Rectal smooth muscle tissue (tissue), 1 donor: Measurements from ENCODE around the gene HELQ.

Experiments
- H3K27ac ChIP-seq: one replicate; pipeline ENCODE4 v1.7.0; 2013; ENCODE audit warnings: low read depth, low read length, inconsistent platforms
- H3K27me3 ChIP-seq: one replicate; pipeline ENCODE4 v1.7.0; 2013; ENCODE audit warnings: low read length; ENCODE audit not compliant: control insufficient read depth, insufficient read depth
- H3K36me3 ChIP-seq: one replicate; pipeline ENCODE4 v1.7.0; 2013; ENCODE audit warnings: low read length; ENCODE audit not compliant: control insufficient read depth, insufficient read depth
- H3K4me1 ChIP-seq: one replicate; pipeline ENCODE4 v1.7.0; 2013; ENCODE audit warnings: low read length; ENCODE audit not compliant: control insufficient read depth, insufficient read depth
- H3K4me3 ChIP-seq: one replicate; pipeline ENCODE4 v1.7.0; 2013; ENCODE audit warnings: low read length
- H3K9ac ChIP-seq: one replicate; pipeline ENCODE4 v1.7.0; 2013; ENCODE audit warnings: low read length

Gene HELQ

GRCh38 chr4:83484500-83485461 is 29.2 kb upstream of the HELQ start, which contains the start of gene ABRAXAS1:
TSS of gene ABRAXAS1 (minus strand) at chr4:83485100. CDS start at chr4:83485072, 28 bp downstream.
- H3K36me3 ChIP-seq = no peaks in the 10 kb centered on the region
- no peaks in the 10 kb centered on the region for H3K27me3 ChIP-seq
- peak within 1 kb of the TSS; percentile 73 for H3K9ac ChIP-seq
- peaks cover 7% of the 10 kb centered on the region for H3K4me1 ChIP-seq
- H3K27ac ChIP-seq = peak within 1 kb of the TSS; percentile 93
- peak within 1 kb of the TSS; percentile 84 for H3K4me3 ChIP-seq

- Histone ChIP-seq H3K36me3 (no peaks in the 10 kb centered on the region), H3K27me3 (no peaks in the 10 kb centered on the region), H3K4me3 (no peak overlapping the region), H3K4me1 (no peaks in the 10 kb centered on the region), H3K9ac (no peak overlapping the region), H3K27ac (no peak overlapping the region)
Observed at GRCh38 chr4:83473966-83474365, 18.3 kb upstream of the HELQ start.

GRCh38 chr4:83473423-83473822 is 17.8 kb upstream of the HELQ start:
- Histone ChIP-seq H3K36me3 (no peaks in the 10 kb centered on the region), H3K27me3 (no peaks in the 10 kb centered on the region)

GRCh38 chr4:83456184-83456501 is 520 bp upstream of the HELQ start:
- H3K27ac ChIP-seq = peak overlapping the region; percentile 98
- peak overlapping the region; percentile 97 for H3K9ac ChIP-seq
- H3K4me3 ChIP-seq = peak overlapping the region; percentile 96
- peaks cover 2% of the 10 kb centered on the region for H3K36me3 ChIP-seq
- H3K4me1 ChIP-seq = peaks cover 4% of the 10 kb centered on the region
- no peaks in the 10 kb centered on the region for H3K27me3 ChIP-seq

More at GRCh38 chr4:83473423-83473822, 17.8 kb upstream of the HELQ start:
- Histone ChIP-seq H3K4me3 (no peak overlapping the region), H3K27ac (no peak overlapping the region), H3K9ac (no peak overlapping the region), H3K4me1 (no peaks in the 10 kb centered on the region)

GRCh38 chr4:83454686-83455085 is 937 bp downstream of the HELQ start:
- Histone ChIP-seq H3K27ac (peak overlapping the region; percentile 98), H3K4me1 (peaks cover 4% of the 10 kb centered on the region), H3K27me3 (no peaks in the 10 kb centered on the region), H3K36me3 (no peaks in the 10 kb centered on the region), H3K9ac (no peak overlapping the region), H3K4me3 (peak overlapping the region; percentile 96)

GRCh38 chr4:83449009-83449408 is 6.6 kb downstream of the HELQ start:
- H3K9ac ChIP-seq = no peak overlapping the region
- H3K4me3 ChIP-seq = no peak overlapping the region
- H3K36me3 ChIP-seq = no peaks in the 10 kb centered on the region
- H3K27ac ChIP-seq = no peak overlapping the region
- peaks cover 1% of the 10 kb centered on the region for H3K4me1 ChIP-seq
- H3K27me3 ChIP-seq = no peaks in the 10 kb centered on the region

- Histone ChIP-seq H3K27ac (no peak overlapping the region), H3K9ac (no peak overlapping the region), H3K36me3 (peaks cover 2% of the 10 kb centered on the region), H3K27me3 (no peaks in the 10 kb centered on the region), H3K4me3 (no peak overlapping the region), H3K4me1 (no peaks in the 10 kb centered on the region)
Observed at GRCh38 chr4:83440899-83441298, 14.7 kb downstream of the HELQ start.

GRCh38 chr4:83440148-83440814 is 15.3 kb downstream of the HELQ start:
- Histone ChIP-seq H3K9ac (no peak overlapping the region), H3K27me3 (no peaks in the 10 kb centered on the region), H3K27ac (no peak overlapping the region), H3K4me3 (no peak overlapping the region), H3K4me1 (no peaks in the 10 kb centered on the region), H3K36me3 (peaks cover 2% of the 10 kb centered on the region)

- H3K27ac ChIP-seq = no peak overlapping the region
- H3K36me3 ChIP-seq = peaks cover 2% of the 10 kb centered on the region
- no peaks in the 10 kb centered on the region for H3K27me3 ChIP-seq
- no peak overlapping the region for H3K9ac ChIP-seq
- H3K4me3 ChIP-seq = no peak overlapping the region
- no peaks in the 10 kb centered on the region for H3K4me1 ChIP-seq
Observed at GRCh38 chr4:83438719-83439118, 16.9 kb downstream of the HELQ start.

GRCh38 chr4:83436680-83437079 is 18.9 kb downstream of the HELQ start:
- Histone ChIP-seq H3K27ac (no peak overlapping the region), H3K9ac (no peak overlapping the region), H3K4me3 (no peak overlapping the region), H3K27me3 (no peaks in the 10 kb centered on the region), H3K36me3 (peaks cover 2% of the 10 kb centered on the region), H3K4me1 (no peaks in the 10 kb centered on the region)

GRCh38 chr4:83431200-83431599 is 24.4 kb downstream of the HELQ start:
- no peaks in the 10 kb centered on the region for H3K27me3 ChIP-seq
- H3K27ac ChIP-seq = no peak overlapping the region
- H3K4me1 ChIP-seq = no peaks in the 10 kb centered on the region
- peaks cover 2% of the 10 kb centered on the region for H3K36me3 ChIP-seq
- no peak overlapping the region for H3K9ac ChIP-seq
- H3K4me3 ChIP-seq = no peak overlapping the region

- Histone ChIP-seq H3K4me3 (no peak overlapping the region), H3K9ac (no peak overlapping the region), H3K27me3 (no peaks in the 10 kb centered on the region), H3K36me3 (peaks cover 6% of the 10 kb centered on the region), H3K27ac (no peak overlapping the region), H3K4me1 (no peaks in the 10 kb centered on the region)
Observed at GRCh38 chr4:83418211-83418610, 37.4 kb downstream of the HELQ start.
